Type B pancreatic cell (in vitro differentiated cells): ENCODE results near the gene MB. TPM values are rescaled to one million over a fixed set of nuclear protein-coding genes. Genes with fewer than 3 reads are reported as not detected.

ENCODE experiments used
- DNase-seq: peaks from one replicate; pipeline ENCODE4 v3.0.0; 2021; ENCODE audit warnings: mixed read lengths; ENCODE audit not compliant: unreplicated experiment; ENCODE audit errors: extremely low spot score
- H3K27ac Mint-ChIP-seq: 2 replicates; pipeline ENCODE4 v1.8.0; 2021; ENCODE audit warnings: mild to moderate bottlenecking, mixed read lengths
- H3K27me3 Mint-ChIP-seq: 2 replicates; pipeline ENCODE4 v1.8.0; 2021; ENCODE audit warnings: mixed read lengths
- H3K36me3 Mint-ChIP-seq: 2 replicates; pipeline ENCODE4 v1.8.0; 2021; ENCODE audit warnings: mixed read lengths
- H3K4me1 Mint-ChIP-seq: one replicate; pipeline ENCODE4 v1.8.0; 2021; ENCODE audit warnings: mixed read lengths; ENCODE audit not compliant: unreplicated experiment
- H3K4me3 Mint-ChIP-seq: 2 replicates; pipeline ENCODE4 v1.8.0; 2021; ENCODE audit warnings: mild to moderate bottlenecking, mixed read lengths
- H3K9me3 Mint-ChIP-seq: 2 replicates; pipeline ENCODE4 v1.8.0; 2021; ENCODE audit warnings: mixed read lengths
- CTCF ChIP-seq: fragments of 200-600 bp; sonication (generic); conservative IDR thresholded peaks from 2 replicates; pipeline ENCODE4 v1.5.0; 2021; ENCODE audit warnings: antibody characterized with exemption, mild to moderate bottlenecking
- total RNA-seq: library from RNA; stranded (reverse); gene quantifications from 2 replicates; pipeline ENCODE4 v1.2.1, GENCODE V29; 2021; ENCODE audit warnings: low replicate concordance

Gene MB
- total RNA-seq, 1 donor from 2014 or later: 0.48 TPM

GRCh38 chr22:35634943-35635540 is 17.9 kb upstream of the MB start:
- Mint-ChIP-seq H3K27me3 (no peaks in the 10 kb centered on the region), H3K9me3 (peaks cover 5% of the 10 kb centered on the region), H3K4me3 (no peak overlapping the region), H3K4me1 (peaks cover 32% of the 10 kb centered on the region), H3K27ac (no peak overlapping the region), H3K36me3 (no peaks in the 10 kb centered on the region)
- no peak for DNase-seq
- TF ChIP-seq CTCF: no peak

- Mint-ChIP-seq H3K4me1 (peaks cover 40% of the 10 kb centered on the region), H3K9me3 (peaks cover 5% of the 10 kb centered on the region), H3K36me3 (peaks cover 4% of the 10 kb centered on the region), H3K27me3 (no peaks in the 10 kb centered on the region), H3K4me3 (no peak overlapping the region), H3K27ac (peak overlapping the region; percentile 72)
- no peak for DNase-seq
- TF ChIP-seq CTCF: no peak
These were observed 16.9 kb upstream of the MB start for GRCh38 chr22:35634015-35634414.

GRCh38 chr22:35633520-35633919 is 16.4 kb upstream of the MB start:
- Mint-ChIP-seq H3K27ac (peak overlapping the region; percentile 72), H3K36me3 (peaks cover 4% of the 10 kb centered on the region), H3K9me3 (peaks cover 5% of the 10 kb centered on the region), H3K27me3 (no peaks in the 10 kb centered on the region), H3K4me3 (no peak overlapping the region), H3K4me1 (peaks cover 37% of the 10 kb centered on the region)
- no peak for TF ChIP-seq CTCF
- DNase-seq: no peak

GRCh38 chr22:35632935-35633334 is 15.8 kb upstream of the MB start:
- H3K4me3 Mint-ChIP-seq: peak overlapping the region; percentile 12
- H3K27ac Mint-ChIP-seq: peak overlapping the region; percentile 72

GRCh38 chr22:35631597-35631996 is 14.5 kb upstream of the MB start:
- DNase-seq: no peak
- TF ChIP-seq CTCF: peak; percentile 71
- H3K36me3 Mint-ChIP-seq: peaks cover 4% of the 10 kb centered on the region
- H3K4me3 Mint-ChIP-seq: no peak overlapping the region
- H3K9me3 Mint-ChIP-seq: peaks cover 5% of the 10 kb centered on the region
- H3K27ac Mint-ChIP-seq: peak overlapping the region; percentile 53
- H3K27me3 Mint-ChIP-seq: no peaks in the 10 kb centered on the region
- H3K4me1 Mint-ChIP-seq: peaks cover 34% of the 10 kb centered on the region

More at GRCh38 chr22:35632935-35633334, 15.8 kb upstream of the MB start:
- TF ChIP-seq CTCF: no peak
- Mint-ChIP-seq H3K4me1 (peaks cover 31% of the 10 kb centered on the region), H3K36me3 (peaks cover 4% of the 10 kb centered on the region), H3K9me3 (peaks cover 5% of the 10 kb centered on the region), H3K27me3 (no peaks in the 10 kb centered on the region)
- DNase-seq: no peak

- H3K36me3 Mint-ChIP-seq: peaks cover 4% of the 10 kb centered on the region
- no peak for DNase-seq
- TF ChIP-seq CTCF: no peak
- H3K4me1 Mint-ChIP-seq: peaks cover 36% of the 10 kb centered on the region
- H3K4me3 Mint-ChIP-seq: no peak overlapping the region
- peak overlapping the region; percentile 56 for H3K27ac Mint-ChIP-seq
- peaks cover 5% of the 10 kb centered on the region for H3K9me3 Mint-ChIP-seq
- H3K27me3 Mint-ChIP-seq: no peaks in the 10 kb centered on the region
These were observed 13.8 kb upstream of the MB start for GRCh38 chr22:35630891-35631290.
